NCI-H2107 treated with DMSO at 0.1 percent for 48 hours (cell line): ENCODE results near the gene SGK2.

Experiments used
- DNase-seq: peaks from one replicate; lab custom pipeline; 2025; ENCODE audit not compliant: unreplicated experiment; lab: John Stamatoyannopoulos, UW

SGK2 gene

DNA sequence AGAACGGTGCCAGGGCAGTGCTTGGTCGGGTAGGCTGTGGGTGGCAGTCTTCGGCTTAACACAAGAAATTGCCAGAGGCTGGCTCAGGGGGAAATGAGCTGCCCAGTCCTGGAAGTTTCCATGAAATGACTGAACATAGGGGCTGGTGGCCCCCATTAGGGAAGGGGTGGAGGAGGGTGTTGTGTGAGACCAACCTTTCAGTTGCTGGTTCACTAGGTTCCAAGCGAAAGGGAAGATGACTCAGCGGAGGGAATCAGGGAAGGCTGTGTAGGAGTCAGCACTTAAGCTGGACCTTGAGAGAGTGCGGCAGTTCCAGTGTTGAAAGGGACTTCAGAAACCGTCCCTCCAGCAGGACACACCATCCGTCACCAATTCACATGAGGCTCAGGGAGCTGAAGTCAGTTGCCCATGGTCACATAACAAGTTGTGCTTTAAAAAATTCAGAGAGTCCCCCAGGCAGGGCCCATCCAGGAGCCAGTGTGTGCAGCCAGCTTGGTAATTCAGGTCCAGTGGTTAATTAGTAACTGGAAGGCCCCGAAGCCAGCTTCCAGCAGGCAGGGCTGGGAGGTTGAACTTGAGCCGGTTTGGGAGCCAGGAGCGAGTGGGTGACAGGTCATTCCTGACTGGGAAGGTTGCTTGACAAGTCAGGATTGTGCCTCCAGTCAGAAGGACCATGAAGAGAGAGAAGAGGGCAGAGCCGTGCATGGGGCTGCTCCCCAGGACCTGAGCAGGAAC lies at the start of gene SGK2:
SGK2 (plus strand) TSS at position 616 of the 735 bp plus-strand sequence. CDS start 7,469 bp downstream, outside the sequence.
- no peak for DNase-seq

DNA sequence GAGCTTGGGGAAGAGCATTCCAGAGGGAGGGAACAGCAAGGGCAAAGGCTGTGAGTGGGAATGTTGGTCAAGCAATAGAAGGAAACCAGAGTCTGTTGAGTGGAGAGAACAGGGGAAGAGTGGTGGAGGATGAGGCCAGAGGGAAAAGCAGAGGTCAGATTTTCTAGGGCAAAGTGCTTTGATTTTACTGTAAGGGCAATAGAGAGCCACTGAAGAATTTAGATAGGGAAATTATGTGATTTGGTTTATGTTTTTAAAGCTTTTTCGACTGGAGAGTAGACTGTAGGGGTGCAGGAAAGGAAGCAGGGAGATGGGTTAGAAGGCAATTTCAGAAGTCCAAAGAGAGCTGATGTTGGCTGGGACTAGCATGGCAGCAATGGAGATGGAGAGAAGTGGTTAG lies 46.9 kb upstream of the SGK2 start:
- DNase-seq = no peak

GRCh38 chr20:43513372-43513930 lies 45.4 kb upstream of the SGK2 start:
- DNase-seq = no peak

GRCh38 chr20:43513931-43514647 lies 44.7 kb upstream of the SGK2 start:
- DNase-seq = no peak

DNA sequence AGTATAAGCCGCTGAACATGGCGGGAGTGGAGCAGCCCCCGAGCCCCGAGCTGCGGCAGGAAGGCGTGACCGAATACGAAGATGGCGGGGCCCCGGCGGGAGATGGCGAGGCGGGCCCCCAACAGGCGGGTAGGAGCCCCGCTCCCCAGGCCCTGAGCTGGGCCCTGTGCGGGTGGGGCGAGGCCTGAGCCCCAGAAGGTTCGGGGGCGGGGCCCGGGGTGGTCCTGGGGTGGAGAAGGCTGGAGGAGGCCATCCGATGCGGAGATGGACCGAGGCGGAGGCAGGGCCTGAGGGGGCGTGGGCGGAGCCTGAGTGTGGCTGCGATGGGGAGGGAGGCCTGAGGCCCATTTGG lies 44.2 kb upstream of the SGK2 start:
- no peak for DNase-seq

- DNase-seq = no peak
Measured at GRCh38 chr20:43515628-43516027, 43.2 kb upstream of the SGK2 start.

DNA sequence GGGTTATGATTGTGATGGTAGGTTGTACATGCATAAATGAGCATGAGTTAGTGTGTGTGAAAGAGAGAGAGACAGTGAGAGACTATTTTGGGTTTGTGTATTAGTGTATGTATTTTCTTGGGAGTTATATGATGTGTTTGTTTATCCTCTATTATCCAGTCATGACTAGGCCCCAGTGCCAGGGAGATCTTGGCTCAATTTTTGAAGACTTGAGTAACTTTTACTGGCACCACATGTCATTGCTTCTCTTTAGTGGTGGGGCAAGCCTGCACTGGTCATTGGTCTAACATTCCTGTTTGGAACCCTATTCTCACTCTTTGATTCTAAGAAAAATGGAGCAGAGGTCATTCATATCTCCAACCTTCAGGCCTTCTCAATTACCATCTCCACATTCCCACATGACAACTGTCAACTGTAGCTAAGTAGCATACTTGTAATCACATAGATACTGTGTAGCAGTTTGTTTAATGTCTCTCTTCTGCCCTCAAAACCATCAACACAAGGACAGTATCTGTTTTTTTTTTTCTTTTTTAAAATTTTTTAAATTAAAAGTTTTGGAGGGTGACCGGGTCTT lies 42.5 kb upstream of the SGK2 start:
- no peak for DNase-seq

DNA sequence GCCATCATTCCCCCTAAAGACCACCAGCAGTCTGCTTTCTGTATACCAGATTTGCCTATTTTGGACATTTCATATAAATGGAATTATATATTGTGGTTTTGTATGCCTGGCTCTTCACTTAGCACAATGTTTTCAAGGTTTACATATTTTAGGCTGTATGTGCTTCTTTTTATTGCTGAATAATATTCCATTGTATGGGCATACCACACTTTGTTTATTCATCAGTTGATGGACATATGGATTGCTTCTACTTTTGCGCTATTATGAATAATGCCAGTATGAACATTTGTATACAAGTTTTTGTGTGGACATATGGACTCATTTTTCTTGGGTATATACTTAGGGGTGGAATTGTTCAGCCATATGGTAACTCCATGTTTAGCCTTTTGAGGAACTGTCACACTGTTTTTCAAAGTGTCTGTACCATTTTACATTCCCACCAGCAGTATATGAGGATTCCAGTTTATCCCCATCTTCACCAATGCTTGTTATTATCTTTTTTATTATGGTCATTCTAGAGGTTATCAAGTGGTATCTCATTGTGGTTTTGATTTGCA lies 38.7 kb upstream of the SGK2 start:
- DNase-seq = no peak

DNA sequence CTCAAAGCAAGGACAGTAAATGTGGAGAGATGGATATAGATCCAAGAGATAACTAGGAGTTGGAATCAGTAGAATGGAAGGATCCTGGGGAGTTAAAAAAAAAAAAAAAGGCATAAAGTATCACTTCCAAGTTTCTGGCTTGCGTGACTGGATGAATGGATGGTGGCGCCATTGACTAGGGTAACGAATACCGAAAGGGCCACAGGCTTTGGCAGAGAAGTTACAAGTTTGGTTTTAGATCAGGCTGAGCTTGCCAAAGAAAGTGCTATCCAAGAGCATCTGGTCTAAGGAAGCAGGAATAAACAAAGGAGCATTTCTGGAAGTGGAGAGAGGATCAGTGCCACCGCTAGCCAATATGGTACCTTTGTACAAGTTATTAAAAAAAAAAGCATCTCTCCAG lies 33.8 kb upstream of the SGK2 start:
- no peak for DNase-seq

DNA sequence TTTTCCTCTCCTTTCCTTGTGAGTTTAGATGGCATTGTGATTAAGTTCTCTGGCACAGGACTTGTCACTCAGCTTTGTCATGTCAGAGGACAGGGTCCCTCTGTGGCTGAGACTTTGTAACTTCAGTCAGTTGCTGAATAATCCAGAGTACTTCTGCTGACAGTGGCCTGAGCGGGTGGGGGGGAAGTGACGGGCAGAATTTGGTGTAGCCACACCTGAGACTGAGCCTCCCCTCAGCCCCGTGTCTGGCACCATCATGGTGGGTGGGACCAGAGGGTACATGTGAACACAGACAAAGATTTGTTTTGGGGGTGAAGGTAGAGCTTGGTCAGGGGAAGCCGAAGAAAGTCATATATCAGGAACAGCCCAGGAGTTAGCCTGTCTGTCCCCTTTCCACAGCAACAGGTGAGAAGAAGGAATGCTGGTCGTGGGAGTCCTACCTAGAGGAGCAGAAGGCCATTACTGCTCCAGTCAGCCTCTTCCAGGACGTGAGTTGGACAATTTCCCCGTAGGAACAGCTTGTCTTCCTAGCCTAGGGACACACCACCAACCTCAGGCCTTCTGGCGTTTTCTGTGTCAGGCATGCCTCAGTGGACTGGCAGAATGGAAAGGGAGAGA lies 30.5 kb upstream of the SGK2 start:
- DNase-seq = no peak

DNA sequence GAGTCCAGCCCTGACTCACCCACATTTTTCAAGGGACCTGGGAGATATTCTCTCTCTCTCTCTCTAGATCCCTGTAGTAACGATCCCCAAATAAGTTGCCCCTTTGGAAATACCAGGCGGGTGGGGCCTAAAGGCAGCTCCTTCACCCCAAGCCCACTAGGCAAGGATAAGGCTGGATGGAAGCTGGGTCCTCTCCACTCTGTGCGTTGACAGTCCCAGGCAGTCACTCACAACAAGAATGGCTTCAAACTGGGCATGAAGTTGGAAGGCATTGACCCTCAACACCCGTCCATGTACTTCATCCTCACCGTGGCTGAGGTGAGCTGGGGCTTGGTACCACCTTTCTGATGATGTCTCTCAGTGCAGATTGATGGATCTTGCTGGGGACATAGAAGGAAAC lies 29.8 kb upstream of the SGK2 start:
- no peak for DNase-seq

GRCh38 chr20:43529457-43530153 lies 29.2 kb upstream of the SGK2 start:
- DNase-seq = no peak

- no peak for DNase-seq
Measured at GRCh38 chr20:43530321-43531090, 28.3 kb upstream of the SGK2 start.

- DNase-seq = no peak
Measured at GRCh38 chr20:43531091-43531443, 27.8 kb upstream of the SGK2 start.

DNA sequence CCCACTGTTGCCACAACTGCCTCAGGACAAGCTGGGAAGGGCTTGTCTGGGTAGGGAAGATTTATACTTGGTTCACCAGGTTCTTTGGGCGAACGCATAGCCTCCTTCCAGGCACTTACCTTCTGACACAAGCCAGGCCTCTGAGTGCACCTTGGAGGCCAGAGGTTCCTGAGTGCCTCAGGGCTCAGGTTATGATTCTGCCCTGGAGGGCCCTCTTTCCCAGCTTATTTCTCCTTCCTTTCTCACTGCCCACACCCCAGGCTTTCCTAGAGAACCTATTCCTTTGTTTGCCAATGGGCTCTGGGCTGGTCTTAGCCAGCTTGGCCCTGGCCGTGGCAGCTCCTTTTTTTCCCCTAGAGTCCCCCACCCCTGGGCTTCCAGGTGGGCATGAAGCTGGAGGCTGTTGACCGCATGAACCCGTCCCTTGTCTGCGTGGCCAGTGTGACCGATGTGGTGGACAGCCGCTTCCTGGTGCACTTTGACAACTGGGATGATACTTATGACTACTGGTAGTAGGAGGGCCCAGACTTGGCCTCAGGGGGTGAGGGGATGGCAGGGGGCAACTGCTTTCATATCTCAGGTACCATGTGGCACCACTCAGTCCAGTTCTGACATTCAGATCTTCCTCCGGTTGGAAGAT lies 26.3 kb upstream of the SGK2 start:
- DNase-seq = no peak

DNA sequence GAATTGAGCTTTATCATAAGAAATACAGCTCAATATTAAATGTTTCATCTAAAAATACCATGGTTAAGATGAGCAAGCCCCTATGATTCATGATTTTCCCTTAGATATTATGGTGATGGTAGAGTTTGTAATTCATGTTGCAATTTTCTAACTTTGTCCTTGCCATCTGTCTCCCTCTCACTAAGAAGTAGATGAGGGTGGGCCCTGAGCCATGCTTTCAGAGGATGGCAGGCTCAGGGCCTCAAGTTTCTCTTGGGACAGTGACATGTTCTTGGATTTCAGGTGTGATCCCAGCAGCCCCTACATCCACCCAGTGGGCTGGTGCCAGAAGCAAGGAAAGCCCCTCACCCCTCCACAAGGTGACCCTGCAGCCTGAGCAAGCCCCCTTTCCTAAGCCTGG lies 25.8 kb upstream of the SGK2 start:
- DNase-seq = no peak

GRCh38 chr20:43534016-43534415 lies 24.8 kb upstream of the SGK2 start:
- DNase-seq = no peak

DNA sequence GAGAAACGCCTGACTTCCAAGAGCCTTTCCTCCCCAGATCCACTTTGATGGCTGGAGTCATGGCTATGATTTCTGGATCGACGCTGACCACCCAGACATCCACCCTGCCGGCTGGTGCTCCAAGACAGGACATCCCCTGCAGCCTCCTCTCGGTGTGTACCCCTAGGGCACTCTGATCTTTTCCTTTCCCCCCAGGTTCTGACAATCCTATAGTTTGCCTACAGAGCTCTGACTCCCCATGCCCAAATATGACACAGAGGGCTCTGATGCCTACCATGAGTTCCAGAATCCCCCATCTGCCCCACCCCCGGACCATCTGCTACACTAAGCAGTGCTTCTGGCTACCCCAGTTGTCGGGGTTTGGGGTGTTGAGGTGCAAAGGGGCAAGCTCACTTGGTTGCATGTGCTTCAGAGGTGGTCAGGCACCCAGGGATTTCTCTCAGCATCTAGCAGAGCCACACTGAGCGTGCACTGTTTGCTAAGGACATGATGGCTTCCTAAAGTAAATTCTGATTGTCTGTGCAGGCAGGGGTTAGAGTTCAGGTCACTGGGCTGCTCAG lies 24.0 kb upstream of the SGK2 start:
- no peak for DNase-seq

DNA sequence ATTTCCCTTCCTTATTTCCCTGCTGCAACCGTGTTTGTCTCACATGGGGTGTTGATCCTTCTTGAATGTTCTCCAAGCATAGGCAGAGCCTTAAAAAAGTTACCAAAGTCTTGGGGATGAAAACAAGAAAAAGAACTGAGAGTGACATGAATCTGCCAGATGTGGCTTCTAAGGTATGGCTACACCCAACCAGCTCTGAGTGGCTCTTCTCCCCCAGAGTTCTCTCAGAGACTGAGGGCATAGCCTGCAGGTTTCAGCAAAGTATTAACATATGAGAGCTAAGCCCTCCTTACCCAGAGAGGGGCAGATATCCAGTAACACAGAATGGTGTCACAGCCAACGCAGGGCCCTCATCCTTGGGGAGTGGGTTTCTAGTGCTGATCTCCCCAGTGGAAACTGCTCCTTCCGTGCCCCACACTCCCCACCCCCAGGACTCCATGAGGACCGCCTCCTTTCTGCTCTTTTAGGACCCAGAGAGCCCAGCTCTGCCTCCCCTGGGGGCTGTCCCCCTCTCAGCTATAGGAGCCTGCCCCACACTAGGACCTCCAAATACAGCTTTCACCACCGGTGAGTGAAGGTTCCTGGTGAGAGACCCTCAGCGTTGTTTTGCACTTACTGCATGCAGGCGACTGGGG lies 23.3 kb upstream of the SGK2 start:
- no peak for DNase-seq
